PC-9 (cell line): ENCODE results near the gene UCP3. TPM values are rescaled to one million over a fixed set of nuclear protein-coding genes. Genes with fewer than 3 reads are reported as not detected.

Experiments used
- BruUV-seq: library from RNA; stranded (reverse); fragments of 400-500 nt; replicated peaks from 2 replicates; lab custom pipeline; 2021; lab: Mats Ljungman, UMichigan
- CTCF ChIA-PET: fragments of 300-600 bp; sonication (Branson Sonifier 250); formaldehyde crosslinking; loops from one replicate; lab custom pipeline; 2022; ENCODE audit warnings: antibody characterized with exemption; lab: Charles Lee
- POLR2A ChIA-PET: fragments of 300-600 bp; sonication (Branson Sonifier 250); formaldehyde crosslinking; loops from one replicate; lab custom pipeline; 2022; ENCODE audit warnings: antibody characterized with exemption; ENCODE audit not compliant: unreplicated experiment; lab: Charles Lee
- DNase-seq, 2 experiments: peaks; one replicate each; pipeline versions ENCODE4 v3.0.0 to v3.0.0-alpha.2; 2015 to 2022; ENCODE audit warnings: mixed read lengths in 1 of 2
- H2AFZ ChIP-seq: fragments of 200-600 bp; sonication (generic); 2 replicates; pipeline ENCODE4 v1.8.1; 2017; ENCODE audit warnings: antibody characterized with exemption
- H3F3A ChIP-seq: fragments of 200-600 bp; sonication (generic); 2 replicates; pipeline ENCODE4 v1.8.1; 2017; ENCODE audit warnings: antibody characterized with exemption, mild to moderate bottlenecking, low read depth; ENCODE audit not compliant: insufficient read depth
- H3K27ac ChIP-seq: fragments of 200-600 bp; sonication (generic); 2 replicates; pipeline ENCODE4 v1.6.1; 2016; ENCODE audit warnings: mixed run types
- H3K27me3 ChIP-seq: fragments of 200-600 bp; sonication (generic); 2 replicates; pipeline ENCODE4 v1.6.1; 2016; ENCODE audit warnings: low read depth, mixed run types; ENCODE audit not compliant: insufficient read depth
- H3K36me3 ChIP-seq: fragments of 200-600 bp; sonication (generic); 2 replicates; pipeline ENCODE4 v1.6.1; 2016; ENCODE audit warnings: low read depth, mixed run types
- H3K4me1 ChIP-seq: fragments of 200-600 bp; sonication (generic); replicated peaks from 2 replicates; pipeline ENCODE4 v1.6.1; 2016; ENCODE audit warnings: mixed run types; ENCODE audit not compliant: insufficient read depth
- H3K4me2 ChIP-seq: fragments of 200-600 bp; sonication (generic); 2 replicates; pipeline ENCODE4 v1.6.1; 2017; ENCODE audit warnings: mixed run types
- H3K4me3 ChIP-seq: fragments of 200-600 bp; sonication (generic); 2 replicates; pipeline ENCODE4 v1.6.1; 2016; ENCODE audit warnings: mixed run types
- H3K79me2 ChIP-seq: fragments of 200-600 bp; sonication (generic); 2 replicates; pipeline ENCODE4 v1.6.1; 2017; ENCODE audit warnings: low read depth, mixed run types
- H3K9me2 ChIP-seq: fragments of 200-600 bp; sonication (generic); 2 replicates; pipeline ENCODE4 v1.8.1; 2017; ENCODE audit warnings: mild to moderate bottlenecking; ENCODE audit not compliant: insufficient read depth
- H3K9me3 ChIP-seq: fragments of 200-600 bp; sonication (generic); 2 replicates; pipeline ENCODE4 v1.8.1; 2016; ENCODE audit warnings: low read depth; ENCODE audit not compliant: insufficient read depth
- H4K20me1 ChIP-seq: fragments of 200-600 bp; sonication (generic); 2 replicates; pipeline ENCODE4 v1.8.1; 2017; ENCODE audit not compliant: insufficient read depth
- EZH2 ChIP-seq: fragments of 200-600 bp; sonication (generic); IDR thresholded peaks from 2 replicates; pipeline ENCODE4 v1.8.0; 2017; ENCODE audit warnings: antibody characterized with exemption, low read depth
- intact Hi-C: fragments of 100-400 bp; cut with micrococcal nuclease; formaldehyde crosslinking; loops from one replicate; pipeline ENCODE4 v1.10.0; 2022; ENCODE audit not compliant: unreplicated experiment
- total RNA-seq: library from RNA; stranded (reverse); gene quantifications from 2 replicates; pipeline ENCODE4 v1.2.3, GENCODE V29; 2021
- TF ChIP-seq, protein P1 (sequence below): fragments of 200-600 bp; sonication (generic); conservative IDR thresholded peaks from 2 replicates; pipeline ENCODE4 v1.6.1; 2017; ENCODE audit warnings: mixed run types, antibody characterized with exemption, mild to moderate bottlenecking, moderate library complexity

The UCP3 gene
- total RNA-seq, 1 experiment from 2014 or later: 2.0 TPM

DNA sequence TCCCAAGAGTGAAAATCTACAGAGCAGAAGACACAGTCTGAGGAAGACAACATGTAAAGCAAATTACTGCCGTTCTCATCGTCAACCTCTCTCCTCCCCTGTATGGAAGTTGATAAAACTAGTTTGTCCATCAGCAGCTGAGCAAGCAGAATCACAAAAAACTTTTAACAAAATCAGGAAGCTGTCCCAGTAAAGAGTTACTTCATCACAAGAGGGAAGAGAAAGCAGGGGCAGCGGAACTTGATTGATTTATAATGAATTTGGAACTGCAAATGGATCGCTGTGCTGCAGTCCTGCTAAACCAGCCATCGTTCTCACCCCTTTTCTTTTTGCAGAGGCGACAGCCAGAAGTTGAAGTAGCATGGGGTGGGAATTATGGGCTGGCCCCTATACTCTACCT is 13.7 kb upstream of the UCP3 start:
- Histone ChIP-seq H4K20me1 (no peaks in the 10 kb centered on the region), H3K36me3 (no peaks in the 10 kb centered on the region), H3K9me2 (no peaks in the 10 kb centered on the region), H3K4me1 (peaks cover 59% of the 10 kb centered on the region), H3K27me3 (no peaks in the 10 kb centered on the region), H3K27ac (no peak overlapping the region), H3F3A (peaks cover 47% of the 10 kb centered on the region), H3K4me2 (no peak overlapping the region), H2AFZ (no peak overlapping the region), H3K9me3 (no peaks in the 10 kb centered on the region), H3K79me2 (no peaks in the 10 kb centered on the region), H3K4me3 (no peak overlapping the region)
- BruUV-seq: no TSS peak
- ChIA-PET POLR2A (no interaction called here), CTCF (no interaction called here)
- intact Hi-C loops: no loop called here
- TF ChIP-seq, protein P1, sequence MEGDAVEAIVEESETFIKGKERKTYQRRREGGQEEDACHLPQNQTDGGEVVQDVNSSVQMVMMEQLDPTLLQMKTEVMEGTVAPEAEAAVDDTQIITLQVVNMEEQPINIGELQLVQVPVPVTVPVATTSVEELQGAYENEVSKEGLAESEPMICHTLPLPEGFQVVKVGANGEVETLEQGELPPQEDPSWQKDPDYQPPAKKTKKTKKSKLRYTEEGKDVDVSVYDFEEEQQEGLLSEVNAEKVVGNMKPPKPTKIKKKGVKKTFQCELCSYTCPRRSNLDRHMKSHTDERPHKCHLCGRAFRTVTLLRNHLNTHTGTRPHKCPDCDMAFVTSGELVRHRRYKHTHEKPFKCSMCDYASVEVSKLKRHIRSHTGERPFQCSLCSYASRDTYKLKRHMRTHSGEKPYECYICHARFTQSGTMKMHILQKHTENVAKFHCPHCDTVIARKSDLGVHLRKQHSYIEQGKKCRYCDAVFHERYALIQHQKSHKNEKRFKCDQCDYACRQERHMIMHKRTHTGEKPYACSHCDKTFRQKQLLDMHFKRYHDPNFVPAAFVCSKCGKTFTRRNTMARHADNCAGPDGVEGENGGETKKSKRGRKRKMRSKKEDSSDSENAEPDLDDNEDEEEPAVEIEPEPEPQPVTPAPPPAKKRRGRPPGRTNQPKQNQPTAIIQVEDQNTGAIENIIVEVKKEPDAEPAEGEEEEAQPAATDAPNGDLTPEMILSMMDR: no peak
- TF ChIP-seq EZH2: no peak
- no peak for DNase-seq

DNA sequence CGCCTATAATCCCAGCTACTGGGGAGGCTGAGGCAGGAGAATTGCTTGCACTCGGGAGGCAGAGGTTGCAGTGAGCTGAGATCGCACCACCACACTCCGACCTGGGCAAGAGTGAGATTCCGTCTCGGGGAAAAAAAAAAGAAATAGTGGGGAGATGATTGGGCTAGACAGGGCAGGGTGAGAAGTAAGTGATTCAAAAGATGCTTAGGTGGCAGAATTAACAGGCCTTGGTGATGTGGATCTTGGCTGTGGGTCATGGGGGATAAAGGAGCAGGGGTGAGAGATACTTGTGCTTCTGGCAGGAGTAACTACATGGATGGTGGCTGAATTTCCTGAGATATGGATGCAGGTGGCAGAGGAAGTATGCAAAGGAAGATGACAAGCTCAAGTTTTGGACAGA is 13.1 kb upstream of the UCP3 start:
- Histone ChIP-seq H3K27me3 (no peaks in the 10 kb centered on the region), H3K9me2 (no peaks in the 10 kb centered on the region), H3K27ac (no peak overlapping the region), H2AFZ (no peak overlapping the region), H3K36me3 (0 out of 2 replicates have a peak, but pooled peaks cover 4% of the 10 kb centered on the region), H3K4me1 (peaks cover 55% of the 10 kb centered on the region), H3K9me3 (no peaks in the 10 kb centered on the region), H3F3A (peaks cover 41% of the 10 kb centered on the region), H3K4me3 (no peak overlapping the region), H3K4me2 (no peak overlapping the region), H3K79me2 (no peaks in the 10 kb centered on the region), H4K20me1 (no peaks in the 10 kb centered on the region)
- no peak for DNase-seq
- POLR2A ChIA-PET: no interaction called here
- no TSS peak for BruUV-seq
- intact Hi-C loops: no loop called here
- CTCF ChIA-PET: no interaction called here
- TF ChIP-seq EZH2: no peak

DNA sequence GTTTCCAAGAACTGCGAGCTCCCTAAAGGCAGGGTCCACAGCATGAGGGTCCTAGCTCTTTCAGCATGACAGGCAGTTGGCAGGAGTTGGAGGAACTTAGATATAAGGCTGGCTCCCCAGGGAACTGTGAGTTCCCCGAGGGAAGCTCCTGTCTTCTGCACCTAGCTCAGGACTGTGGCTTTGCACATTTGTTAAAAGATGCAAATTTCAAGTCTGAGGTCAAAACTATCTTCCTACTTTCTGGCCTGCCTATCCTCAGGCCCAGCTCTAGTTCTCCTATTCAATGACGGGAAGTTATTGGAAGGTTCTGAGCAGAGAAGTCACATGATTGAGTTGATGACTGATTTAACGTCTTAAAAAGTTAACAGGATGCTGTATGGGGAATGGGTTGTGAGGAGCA is 11.7 kb upstream of the UCP3 start:
- H4K20me1 ChIP-seq: no peaks in the 10 kb centered on the region
- DNase-seq: no peak
- H3K36me3 ChIP-seq: 0 out of 2 replicates have a peak, but pooled peaks cover 15% of the 10 kb centered on the region
- no peak overlapping the region for H3K4me2 ChIP-seq
- ChIA-PET POLR2A (no interaction called here), CTCF (no interaction called here)
- TF ChIP-seq EZH2: no peak
- TF ChIP-seq, protein P1: no peak
- H3K27me3 ChIP-seq: no peaks in the 10 kb centered on the region
- no peak overlapping the region for H3K4me3 ChIP-seq
- H3K27ac ChIP-seq: no peak overlapping the region
- no peaks in the 10 kb centered on the region for H3K9me3 ChIP-seq
- no peaks in the 10 kb centered on the region for H3K79me2 ChIP-seq
- intact Hi-C loops: no loop called here
- peaks cover 41% of the 10 kb centered on the region for H3K4me1 ChIP-seq
- H3F3A ChIP-seq: peaks cover 28% of the 10 kb centered on the region; the same call in 1 of the 2 replicates
- H2AFZ ChIP-seq: no peak overlapping the region
- H3K9me2 ChIP-seq: no peaks in the 10 kb centered on the region
- BruUV-seq: no TSS peak

DNA sequence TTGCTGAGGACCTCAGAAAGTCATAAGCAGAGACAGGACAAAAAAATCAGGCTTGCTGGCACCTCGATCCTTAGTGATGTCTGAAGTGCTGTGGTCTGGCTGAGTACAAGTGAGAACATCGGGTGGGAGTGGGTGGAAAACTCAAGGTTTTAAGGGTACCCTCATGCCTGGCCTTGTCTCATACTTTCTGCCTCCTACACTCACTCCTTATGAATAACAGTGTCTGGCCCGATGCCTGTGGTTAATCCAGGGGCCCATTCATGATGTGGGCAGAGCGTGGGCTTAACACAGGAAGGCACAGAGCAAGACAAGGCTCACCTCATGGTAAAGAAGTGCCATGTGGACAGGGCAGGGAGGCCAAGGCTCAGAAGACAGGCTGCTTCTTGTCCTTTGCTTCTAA is 11.0 kb upstream of the UCP3 start:
- Histone ChIP-seq H3K36me3 (0 out of 2 replicates have a peak, but pooled peaks cover 15% of the 10 kb centered on the region), H3K4me2 (no peak overlapping the region), H3K27me3 (no peaks in the 10 kb centered on the region), H3K4me3 (no peak overlapping the region), H4K20me1 (no peaks in the 10 kb centered on the region), H3K79me2 (no peaks in the 10 kb centered on the region), H3K27ac (peak overlapping the region; percentile 79), H3F3A (peaks cover 21% of the 10 kb centered on the region; the same call in 1 of the 2 replicates), H2AFZ (no peak overlapping the region), H3K4me1 (peaks cover 34% of the 10 kb centered on the region), H3K9me3 (no peaks in the 10 kb centered on the region), H3K9me2 (no peaks in the 10 kb centered on the region)
- ChIA-PET POLR2A (interaction anchor here (0.6 kb wide), 1 partner anchor 37 kb away, joined by 9 read pairs; no protein-coding TSS in a partner anchor), CTCF (interaction anchor here (0.7 kb wide), 1 partner anchor 53 kb away, joined by 4 read pairs; no protein-coding TSS in a partner anchor)
- BruUV-seq: no TSS peak
- intact Hi-C loops: no loop called here
- DNase-seq: no peak
- TF ChIP-seq EZH2: no peak
- TF ChIP-seq, protein P1: no peak
